WI38 (cell line): ENCODE results near the gene UFD1.
A peak's percentile ranks its signal among the peaks of the same experiment; 100 is the strongest.

Experiments
- H3K4me3 ChIP-seq: 2 replicates; pipeline ENCODE4 v1.5.1; 2011; ENCODE audit warnings: low read depth, mild to moderate bottlenecking, control low read depth, low read length
- CTCF ChIP-seq: IDR thresholded peaks from 2 replicates; pipeline ENCODE4 v1.5.1; 2012; ENCODE audit warnings: low read depth, mild to moderate bottlenecking, control low read depth, low read length

The UFD1 gene

GRCh38 chr22:19524170-19525115, 45.5 kb upstream of the UFD1 start, which contains the start of gene CLDN5:
CLDN5 (minus strand) TSS chr22:19524410; CDS start chr22:19524255, 155 bp downstream.
- TF ChIP-seq CTCF, result no peak
- peak within 1 kb of the TSS; percentile 43 for H3K4me3 ChIP-seq

GRCh38 chr22:19523240-19524169, 44.5 kb upstream of the UFD1 start:
- TF ChIP-seq CTCF, result no peak
- peak overlapping the region; percentile 43 for H3K4me3 ChIP-seq

- H3K4me3 ChIP-seq, result no peak overlapping the region
- no peak for TF ChIP-seq CTCF
Observed at GRCh38 chr22:19522881-19523239, 43.9 kb upstream of the UFD1 start.

GRCh38 chr22:19522190-19522880, 43.3 kb upstream of the UFD1 start:
- no peak overlapping the region for H3K4me3 ChIP-seq
- no peak for TF ChIP-seq CTCF

- no peak overlapping the region for H3K4me3 ChIP-seq
- TF ChIP-seq CTCF, result no peak
Observed at GRCh38 chr22:19520566-19521305, 41.7 kb upstream of the UFD1 start.

- no peak for TF ChIP-seq CTCF
- no peak overlapping the region for H3K4me3 ChIP-seq
Observed at GRCh38 chr22:19520007-19520406, 41.0 kb upstream of the UFD1 start.
